Measurements from ENCODE around the gene BMPER.

The BMPER gene

DNA sequence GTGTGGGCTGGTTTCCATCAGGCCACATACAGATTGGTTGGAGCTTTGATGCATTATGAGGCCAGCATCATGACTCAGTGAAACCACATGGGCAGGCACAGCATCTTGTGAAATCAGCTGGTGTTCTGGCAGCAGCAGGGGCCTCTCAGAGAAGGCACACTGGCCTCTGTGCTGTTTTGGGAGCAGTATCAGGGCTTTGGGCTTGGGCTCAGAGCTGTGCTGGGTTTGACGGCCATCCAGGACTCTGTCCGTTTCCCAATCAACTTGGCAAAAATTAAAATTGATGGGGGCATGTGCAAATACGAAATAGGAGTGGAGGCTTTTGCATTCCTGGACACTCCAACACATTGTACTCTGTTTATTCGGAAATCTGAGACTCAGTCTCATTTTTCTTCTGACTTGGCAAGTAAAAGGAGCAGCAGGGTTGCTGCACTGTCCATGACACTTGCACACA, 190.9 kb downstream of the BMPER start (continued):
- TF ChIP-seq, protein P1, sequence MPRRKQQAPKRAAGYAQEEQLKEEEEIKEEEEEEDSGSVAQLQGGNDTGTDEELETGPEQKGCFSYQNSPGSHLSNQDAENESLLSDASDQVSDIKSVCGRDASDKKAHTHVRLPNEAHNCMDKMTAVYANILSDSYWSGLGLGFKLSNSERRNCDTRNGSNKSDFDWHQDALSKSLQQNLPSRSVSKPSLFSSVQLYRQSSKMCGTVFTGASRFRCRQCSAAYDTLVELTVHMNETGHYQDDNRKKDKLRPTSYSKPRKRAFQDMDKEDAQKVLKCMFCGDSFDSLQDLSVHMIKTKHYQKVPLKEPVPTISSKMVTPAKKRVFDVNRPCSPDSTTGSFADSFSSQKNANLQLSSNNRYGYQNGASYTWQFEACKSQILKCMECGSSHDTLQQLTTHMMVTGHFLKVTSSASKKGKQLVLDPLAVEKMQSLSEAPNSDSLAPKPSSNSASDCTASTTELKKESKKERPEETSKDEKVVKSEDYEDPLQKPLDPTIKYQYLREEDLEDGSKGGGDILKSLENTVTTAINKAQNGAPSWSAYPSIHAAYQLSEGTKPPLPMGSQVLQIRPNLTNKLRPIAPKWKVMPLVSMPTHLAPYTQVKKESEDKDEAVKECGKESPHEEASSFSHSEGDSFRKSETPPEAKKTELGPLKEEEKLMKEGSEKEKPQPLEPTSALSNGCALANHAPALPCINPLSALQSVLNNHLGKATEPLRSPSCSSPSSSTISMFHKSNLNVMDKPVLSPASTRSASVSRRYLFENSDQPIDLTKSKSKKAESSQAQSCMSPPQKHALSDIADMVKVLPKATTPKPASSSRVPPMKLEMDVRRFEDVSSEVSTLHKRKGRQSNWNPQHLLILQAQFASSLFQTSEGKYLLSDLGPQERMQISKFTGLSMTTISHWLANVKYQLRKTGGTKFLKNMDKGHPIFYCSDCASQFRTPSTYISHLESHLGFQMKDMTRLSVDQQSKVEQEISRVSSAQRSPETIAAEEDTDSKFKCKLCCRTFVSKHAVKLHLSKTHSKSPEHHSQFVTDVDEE (CRISPR knock-in tag; IDR thresholded peaks at IDR 0.05), result no peak
- no peak for TF ChIP-seq SNAI2 (CRISPR knock-in tag; IDR thresholded peaks at IDR 0.05)
- TF ChIP-seq ARNTL (CRISPR knock-in tag; IDR thresholded peaks at IDR 0.05; ENCODE audit: borderline replicate concordance, low read depth), result no peak
- TF ChIP-seq, protein P2, sequence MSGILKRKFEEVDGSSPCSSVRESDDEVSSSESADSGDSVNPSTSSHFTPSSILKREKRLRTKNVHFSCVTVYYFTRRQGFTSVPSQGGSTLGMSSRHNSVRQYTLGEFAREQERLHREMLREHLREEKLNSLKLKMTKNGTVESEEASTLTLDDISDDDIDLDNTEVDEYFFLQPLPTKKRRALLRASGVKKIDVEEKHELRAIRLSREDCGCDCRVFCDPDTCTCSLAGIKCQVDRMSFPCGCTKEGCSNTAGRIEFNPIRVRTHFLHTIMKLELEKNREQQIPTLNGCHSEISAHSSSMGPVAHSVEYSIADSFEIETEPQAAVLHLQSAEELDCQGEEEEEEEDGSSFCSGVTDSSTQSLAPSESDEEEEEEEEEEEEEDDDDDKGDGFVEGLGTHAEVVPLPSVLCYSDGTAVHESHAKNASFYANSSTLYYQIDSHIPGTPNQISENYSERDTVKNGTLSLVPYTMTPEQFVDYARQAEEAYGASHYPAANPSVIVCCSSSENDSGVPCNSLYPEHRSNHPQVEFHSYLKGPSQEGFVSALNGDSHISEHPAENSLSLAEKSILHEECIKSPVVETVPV (CRISPR knock-in tag; IDR thresholded peaks at IDR 0.05), result no peak

DNA sequence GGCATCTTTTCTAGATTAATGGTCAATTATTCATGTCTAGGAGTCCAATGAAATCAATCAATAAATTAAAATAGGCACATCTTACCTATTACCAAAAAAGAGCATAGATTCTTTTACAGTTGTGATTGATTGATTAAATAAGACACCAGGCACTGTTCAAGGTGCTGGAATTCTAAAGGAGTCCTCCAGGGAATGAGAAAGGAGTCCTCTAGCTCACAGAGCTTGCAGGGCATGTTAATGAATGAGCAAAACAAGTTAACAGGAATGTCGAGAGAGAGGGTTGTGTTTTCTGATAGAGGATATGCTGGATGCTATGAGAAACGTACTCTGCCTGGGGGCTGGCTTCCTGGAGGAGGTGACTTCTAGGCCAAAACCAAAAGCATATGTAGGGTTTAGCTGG, 191.4 kb downstream of the BMPER start:
- ATAC-seq, result peak; percentile 47

DNA sequence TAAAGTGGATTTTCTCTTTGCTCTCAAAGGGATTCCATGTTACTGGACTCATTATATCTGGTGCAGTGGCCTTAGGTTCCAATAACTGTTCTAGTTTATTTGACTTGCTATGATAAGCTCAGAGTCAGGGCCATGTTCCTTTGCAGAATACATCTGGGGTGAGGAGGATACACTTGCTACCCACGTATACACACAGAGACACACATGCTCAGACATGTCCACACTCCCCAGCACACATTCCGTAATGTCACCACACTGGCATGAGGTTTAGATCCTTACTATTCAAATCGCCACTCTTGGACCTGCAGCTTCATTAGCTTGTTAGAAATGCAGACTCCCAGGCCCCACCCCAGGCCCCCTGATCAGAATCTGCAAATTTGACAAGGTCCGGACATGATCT, 195.3 kb downstream of the BMPER start:
- TF ChIP-seq, protein P3, sequence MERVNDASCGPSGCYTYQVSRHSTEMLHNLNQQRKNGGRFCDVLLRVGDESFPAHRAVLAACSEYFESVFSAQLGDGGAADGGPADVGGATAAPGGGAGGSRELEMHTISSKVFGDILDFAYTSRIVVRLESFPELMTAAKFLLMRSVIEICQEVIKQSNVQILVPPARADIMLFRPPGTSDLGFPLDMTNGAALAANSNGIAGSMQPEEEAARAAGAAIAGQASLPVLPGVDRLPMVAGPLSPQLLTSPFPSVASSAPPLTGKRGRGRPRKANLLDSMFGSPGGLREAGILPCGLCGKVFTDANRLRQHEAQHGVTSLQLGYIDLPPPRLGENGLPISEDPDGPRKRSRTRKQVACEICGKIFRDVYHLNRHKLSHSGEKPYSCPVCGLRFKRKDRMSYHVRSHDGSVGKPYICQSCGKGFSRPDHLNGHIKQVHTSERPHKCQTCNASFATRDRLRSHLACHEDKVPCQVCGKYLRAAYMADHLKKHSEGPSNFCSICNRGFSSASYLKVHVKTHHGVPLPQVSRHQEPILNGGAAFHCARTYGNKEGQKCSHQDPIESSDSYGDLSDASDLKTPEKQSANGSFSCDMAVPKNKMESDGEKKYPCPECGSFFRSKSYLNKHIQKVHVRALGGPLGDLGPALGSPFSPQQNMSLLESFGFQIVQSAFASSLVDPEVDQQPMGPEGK (CRISPR knock-in tag; IDR thresholded peaks at IDR 0.05; ENCODE audit: borderline replicate concordance), result no peak
- no peak for TF ChIP-seq CSDC2 (CRISPR knock-in tag; IDR thresholded peaks at IDR 0.05)

More for the DNA sequence above, 191.4 kb downstream of the BMPER start:
- TF ChIP-seq, protein P4, sequence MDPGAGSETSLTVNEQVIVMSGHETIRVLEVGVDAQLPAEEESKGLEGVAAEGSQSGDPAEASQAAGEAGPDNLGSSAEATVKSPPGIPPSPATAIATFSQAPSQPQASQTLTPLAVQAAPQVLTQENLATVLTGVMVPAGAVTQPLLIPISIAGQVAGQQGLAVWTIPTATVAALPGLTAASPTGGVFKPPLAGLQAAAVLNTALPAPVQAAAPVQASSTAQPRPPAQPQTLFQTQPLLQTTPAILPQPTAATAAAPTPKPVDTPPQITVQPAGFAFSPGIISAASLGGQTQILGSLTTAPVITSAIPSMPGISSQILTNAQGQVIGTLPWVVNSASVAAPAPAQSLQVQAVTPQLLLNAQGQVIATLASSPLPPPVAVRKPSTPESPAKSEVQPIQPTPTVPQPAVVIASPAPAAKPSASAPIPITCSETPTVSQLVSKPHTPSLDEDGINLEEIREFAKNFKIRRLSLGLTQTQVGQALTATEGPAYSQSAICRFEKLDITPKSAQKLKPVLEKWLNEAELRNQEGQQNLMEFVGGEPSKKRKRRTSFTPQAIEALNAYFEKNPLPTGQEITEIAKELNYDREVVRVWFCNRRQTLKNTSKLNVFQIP (CRISPR knock-in tag; IDR thresholded peaks at IDR 0.05; ENCODE audit: borderline replicate concordance, low read depth), result no peak
- no peak for TF ChIP-seq BACH2 (CRISPR knock-in tag; IDR thresholded peaks at IDR 0.05; ENCODE audit: borderline replicate concordance)

DNA sequence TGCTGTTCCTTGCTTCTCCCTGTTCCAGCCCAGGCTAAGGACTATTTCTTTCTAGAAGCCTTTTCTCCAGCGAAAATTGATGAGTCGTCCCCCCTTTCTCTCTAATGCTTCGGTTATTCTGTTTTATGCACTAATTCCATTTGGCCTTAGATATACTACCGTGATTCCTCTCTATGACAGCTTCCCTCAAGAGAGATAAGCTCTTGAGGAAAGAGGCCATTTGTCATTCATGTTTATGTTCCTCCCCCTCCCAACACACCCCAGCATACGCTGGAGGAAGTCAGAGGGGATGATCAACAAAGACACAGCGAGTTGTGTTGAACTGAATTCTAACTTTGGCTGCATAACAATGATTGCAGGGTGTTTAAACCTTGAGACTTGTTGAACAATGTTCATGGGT, 198.8 kb downstream of the BMPER start:
- TF ChIP-seq ARNTL (CRISPR knock-in tag; IDR thresholded peaks at IDR 0.05; ENCODE audit: borderline replicate concordance, low read depth), result no peak
- TF ChIP-seq ISL1 (CRISPR knock-in tag; IDR thresholded peaks at IDR 0.05), result peak; percentile 68
- TF ChIP-seq ESRRG (CRISPR knock-in tag; IDR thresholded peaks at IDR 0.05), result no peak
- peak; percentile 30; the same call in 2 of the 3 replicates for ATAC-seq

More for the DNA sequence above, 195.3 kb downstream of the BMPER start:
- ATAC-seq, result no peak

DNA sequence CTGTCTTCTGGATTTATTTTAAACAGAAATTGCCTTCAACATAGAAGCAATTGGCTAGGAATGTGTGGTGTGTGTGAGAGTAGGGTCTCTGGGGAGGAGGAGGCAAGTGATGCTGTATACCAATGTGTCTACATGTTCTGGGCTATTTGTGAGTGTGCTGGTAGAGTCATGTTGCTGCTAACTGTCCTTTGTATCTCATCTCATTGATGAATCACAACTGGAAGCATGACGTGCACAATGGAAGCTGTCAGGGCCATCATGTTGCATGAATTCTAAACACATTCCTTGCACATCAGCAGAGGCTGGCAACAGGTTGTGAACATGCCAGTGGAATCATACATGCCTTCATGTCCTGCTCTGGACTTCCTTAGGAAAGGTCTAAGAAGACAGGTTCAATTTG, 199.7 kb downstream of the BMPER start:
- ATAC-seq, result no peak
- TF ChIP-seq, protein P5, sequence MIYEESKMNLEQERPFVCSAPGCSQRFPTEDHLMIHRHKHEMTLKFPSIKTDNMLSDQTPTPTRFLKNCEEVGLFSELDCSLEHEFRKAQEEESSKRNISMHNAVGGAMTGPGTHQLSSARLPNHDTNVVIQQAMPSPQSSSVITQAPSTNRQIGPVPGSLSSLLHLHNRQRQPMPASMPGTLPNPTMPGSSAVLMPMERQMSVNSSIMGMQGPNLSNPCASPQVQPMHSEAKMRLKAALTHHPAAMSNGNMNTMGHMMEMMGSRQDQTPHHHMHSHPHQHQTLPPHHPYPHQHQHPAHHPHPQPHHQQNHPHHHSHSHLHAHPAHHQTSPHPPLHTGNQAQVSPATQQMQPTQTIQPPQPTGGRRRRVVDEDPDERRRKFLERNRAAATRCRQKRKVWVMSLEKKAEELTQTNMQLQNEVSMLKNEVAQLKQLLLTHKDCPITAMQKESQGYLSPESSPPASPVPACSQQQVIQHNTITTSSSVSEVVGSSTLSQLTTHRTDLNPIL (CRISPR knock-in tag; IDR thresholded peaks at IDR 0.05; ENCODE audit: low read depth), result no peak
- TF ChIP-seq ZFP30 (CRISPR knock-in tag; IDR thresholded peaks at IDR 0.05), result no peak
- TF ChIP-seq PPARA (CRISPR knock-in tag; IDR thresholded peaks at IDR 0.05; ENCODE audit: borderline replicate concordance), result no peak
- TF ChIP-seq OSR1 (CRISPR knock-in tag; IDR thresholded peaks at IDR 0.05), result no peak
- TF ChIP-seq, protein P4 (CRISPR knock-in tag; IDR thresholded peaks at IDR 0.05; ENCODE audit: borderline replicate concordance, low read depth), result no peak

All from SK-N-SH treated with all-trans-retinoic acid at 6 μM for 48 hours (cell line).